HL-60 (cell line): ENCODE results near the gene IFNGR1.

Experiments
- DNase-seq, 2 experiments: peaks; one replicate each; pipeline ENCODE4 v3.0.0-alpha.2; 2010 to 2020; ENCODE audit warnings: low read depth in 1 of 2, low spot score in 1 of 2
- H3K27ac ChIP-seq: fragments of 250-450 bp; sonication (Bioruptor Pico); replicated peaks from 2 replicates; pipeline ENCODE4 v1.5.1; 2020; ENCODE audit warnings: mild to moderate bottlenecking, moderate library complexity
- H3K27me3 ChIP-seq: fragments of 250-450 bp; sonication (Bioruptor Pico); 2 replicates; pipeline ENCODE4 v1.5.1; 2021; ENCODE audit warnings: mild to moderate bottlenecking, moderate library complexity; ENCODE audit not compliant: insufficient read depth, poor library complexity, severe bottlenecking
- H3K4me3 ChIP-seq: replicated peaks from 2 replicates; pipeline ENCODE4 v1.5.1; 2011; ENCODE audit warnings: mild to moderate bottlenecking, control low read depth, low read length; ENCODE audit not compliant: insufficient read depth
- CTCF ChIP-seq: IDR thresholded peaks from one replicate; pipeline ENCODE4 v1.5.1; 2011; ENCODE audit warnings: low read length, control low read depth, inconsistent platforms; ENCODE audit not compliant: insufficient read depth
- GABPA ChIP-seq: IDR thresholded peaks from 2 replicates; pipeline ENCODE4 v1.6.1; 2012; ENCODE audit warnings: low read depth
- POLR2AphosphoS5 ChIP-seq: IDR thresholded peaks from 2 replicates; pipeline ENCODE4 v1.6.1; 2012; ENCODE audit warnings: low read depth
- SPI1 ChIP-seq: IDR thresholded peaks from 2 replicates; pipeline ENCODE4 v1.6.1; 2012; ENCODE audit warnings: low read depth, mild to moderate bottlenecking, borderline replicate concordance
- TF ChIP-seq, protein P1 (sequence below): IDR thresholded peaks from 2 replicates; pipeline ENCODE4 v1.6.1; 2012; ENCODE audit warnings: low read depth; ENCODE audit not compliant: insufficient replicate concordance

Gene IFNGR1

DNA sequence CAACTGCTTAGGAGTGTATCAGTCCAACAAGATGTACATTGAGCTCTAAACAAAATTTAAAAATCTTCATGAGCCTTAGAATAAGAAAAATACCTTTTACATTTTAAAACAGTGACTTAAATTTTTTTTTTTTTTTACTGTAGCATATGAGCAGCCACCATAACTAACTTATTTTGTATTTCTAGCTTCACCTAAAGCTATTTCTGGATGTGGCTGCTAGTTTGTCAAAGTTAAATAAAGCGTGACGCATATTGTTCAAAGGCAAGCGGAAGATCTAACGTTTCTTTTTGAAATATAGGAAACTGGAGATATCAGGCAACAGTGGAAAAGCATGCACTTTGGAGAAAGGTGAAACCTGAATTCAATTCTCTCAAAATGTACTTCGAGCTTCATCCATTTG is 42.5 kb downstream of the IFNGR1 start:
- TF ChIP-seq SPI1 (no peak), GABPA (no peak), POLR2AphosphoS5 (no peak), CTCF (no peak)
- TF ChIP-seq, protein P1, sequence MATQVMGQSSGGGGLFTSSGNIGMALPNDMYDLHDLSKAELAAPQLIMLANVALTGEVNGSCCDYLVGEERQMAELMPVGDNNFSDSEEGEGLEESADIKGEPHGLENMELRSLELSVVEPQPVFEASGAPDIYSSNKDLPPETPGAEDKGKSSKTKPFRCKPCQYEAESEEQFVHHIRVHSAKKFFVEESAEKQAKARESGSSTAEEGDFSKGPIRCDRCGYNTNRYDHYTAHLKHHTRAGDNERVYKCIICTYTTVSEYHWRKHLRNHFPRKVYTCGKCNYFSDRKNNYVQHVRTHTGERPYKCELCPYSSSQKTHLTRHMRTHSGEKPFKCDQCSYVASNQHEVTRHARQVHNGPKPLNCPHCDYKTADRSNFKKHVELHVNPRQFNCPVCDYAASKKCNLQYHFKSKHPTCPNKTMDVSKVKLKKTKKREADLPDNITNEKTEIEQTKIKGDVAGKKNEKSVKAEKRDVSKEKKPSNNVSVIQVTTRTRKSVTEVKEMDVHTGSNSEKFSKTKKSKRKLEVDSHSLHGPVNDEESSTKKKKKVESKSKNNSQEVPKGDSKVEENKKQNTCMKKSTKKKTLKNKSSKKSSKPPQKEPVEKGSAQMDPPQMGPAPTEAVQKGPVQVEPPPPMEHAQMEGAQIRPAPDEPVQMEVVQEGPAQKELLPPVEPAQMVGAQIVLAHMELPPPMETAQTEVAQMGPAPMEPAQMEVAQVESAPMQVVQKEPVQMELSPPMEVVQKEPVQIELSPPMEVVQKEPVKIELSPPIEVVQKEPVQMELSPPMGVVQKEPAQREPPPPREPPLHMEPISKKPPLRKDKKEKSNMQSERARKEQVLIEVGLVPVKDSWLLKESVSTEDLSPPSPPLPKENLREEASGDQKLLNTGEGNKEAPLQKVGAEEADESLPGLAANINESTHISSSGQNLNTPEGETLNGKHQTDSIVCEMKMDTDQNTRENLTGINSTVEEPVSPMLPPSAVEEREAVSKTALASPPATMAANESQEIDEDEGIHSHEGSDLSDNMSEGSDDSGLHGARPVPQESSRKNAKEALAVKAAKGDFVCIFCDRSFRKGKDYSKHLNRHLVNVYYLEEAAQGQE: no peak
- Histone ChIP-seq H3K27ac (no peak overlapping the region), H3K4me3 (no peak overlapping the region), H3K27me3 (no peaks in the 10 kb centered on the region)
- DNase-seq: no peak

- TF ChIP-seq CTCF (no peak), GABPA (no peak), SPI1 (no peak), POLR2AphosphoS5 (no peak)
- TF ChIP-seq, protein P1: no peak
- H3K27me3 ChIP-seq: no peaks in the 10 kb centered on the region
- DNase-seq: no peak
- no peak overlapping the region for H3K4me3 ChIP-seq
- H3K27ac ChIP-seq: no peak overlapping the region
Measured at GRCh38 chr6:137175868-137176245, 43.3 kb downstream of the IFNGR1 start.

DNA sequence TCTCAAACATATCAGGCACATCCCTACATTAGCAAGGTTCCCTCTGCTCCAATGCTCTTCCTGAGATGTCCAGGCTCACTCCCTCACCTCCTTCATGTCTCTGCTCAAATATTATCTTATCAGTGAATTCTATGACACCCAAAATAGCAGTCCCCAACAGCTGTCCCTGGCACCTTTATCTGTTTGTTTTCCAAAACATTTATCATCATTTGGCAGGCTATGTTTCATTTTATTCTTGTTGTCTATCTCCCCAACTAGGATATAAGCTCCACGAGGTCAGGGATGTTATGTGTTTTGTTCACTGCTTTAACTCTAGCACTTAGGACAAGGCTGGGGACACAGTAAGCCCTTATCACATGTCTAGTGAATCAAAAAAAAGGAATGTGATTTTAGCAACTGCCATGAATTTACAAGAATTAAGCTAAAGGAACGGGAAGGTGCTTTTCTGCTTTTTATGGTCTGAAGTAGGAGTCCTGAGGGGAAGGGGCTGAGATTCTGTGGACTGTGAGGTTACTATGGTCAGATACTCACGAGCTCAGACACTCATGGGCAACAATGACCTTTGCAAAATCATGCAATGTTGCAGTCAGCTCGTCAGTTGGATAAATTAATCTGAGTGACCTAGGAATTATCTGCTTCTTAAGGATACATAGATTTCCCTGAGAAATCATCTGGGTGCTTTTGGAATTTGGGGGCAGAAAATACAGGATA is 43.9 kb downstream of the IFNGR1 start:
- H3K27ac ChIP-seq: no peak overlapping the region
- H3K4me3 ChIP-seq: no peak overlapping the region
- no peak for DNase-seq
- no peaks in the 10 kb centered on the region for H3K27me3 ChIP-seq
- TF ChIP-seq POLR2AphosphoS5: no peak

DNA sequence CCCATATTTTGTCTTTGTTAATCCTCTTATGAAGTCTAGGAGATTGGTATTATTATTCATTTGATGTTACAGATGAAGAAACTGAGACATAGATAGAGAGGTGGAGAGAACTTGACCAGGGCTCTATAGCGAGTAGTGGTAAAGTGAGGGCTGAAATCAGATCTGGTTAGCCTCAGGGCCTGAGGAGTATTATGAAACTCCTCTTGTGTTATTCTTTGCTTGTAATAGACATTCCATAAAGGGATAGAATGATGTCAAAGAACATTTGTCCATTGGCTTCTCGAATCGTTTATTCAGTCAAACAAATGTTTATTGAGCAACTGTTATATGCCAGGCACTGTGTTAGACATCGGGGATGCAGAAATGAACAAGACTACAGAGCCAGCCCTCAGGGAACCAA is 45.7 kb downstream of the IFNGR1 start, which contains the start of gene IL22RA2:
Gene IL22RA2 (minus strand): TSS at position 144 of the 400 bp plus-strand sequence. CDS start 11,895 bp downstream, outside the sequence.
- Histone ChIP-seq H3K27me3 (no peaks in the 10 kb centered on the region), H3K4me3 (no peak within 1 kb of the TSS), H3K27ac (no peak within 1 kb of the TSS)
- DNase-seq: no peak
- TF ChIP-seq SPI1 (no peak), GABPA (no peak), CTCF (no peak), POLR2AphosphoS5 (no peak)
- TF ChIP-seq, protein P1: no peak
